HG02678 (cell line): ENCODE data around the gene UBA6.

Source experiments
- ATAC-seq: cut with Tn5 transposase; IDR thresholded peaks from one replicate; pipeline ENCODE4 v1.9.1; 2021; ENCODE audit warnings: mild to moderate bottlenecking, moderate library complexity; ENCODE audit not compliant: unreplicated experiment

Gene UBA6

GRCh38 chr4:67581208-67581857 lies 119.6 kb downstream of the UBA6 start:
- ATAC-seq: peak; percentile 67

GRCh38 chr4:67580577-67580976 lies 120.4 kb downstream of the UBA6 start:
- peak; percentile 43 for ATAC-seq

- peak; percentile 39 for ATAC-seq
These were observed 124.4 kb downstream of the UBA6 start for GRCh38 chr4:67576538-67576937.

- ATAC-seq: no peak
These were observed 124.9 kb downstream of the UBA6 start for GRCh38 chr4:67576059-67576466.

GRCh38 chr4:67575232-67576058 lies 125.5 kb downstream of the UBA6 start:
- ATAC-seq: peak; percentile 97

- no peak for ATAC-seq
These were observed 127.8 kb downstream of the UBA6 start for GRCh38 chr4:67573193-67573592.

- no peak for ATAC-seq
These were observed 129.0 kb downstream of the UBA6 start for GRCh38 chr4:67571975-67572374.

GRCh38 chr4:67570537-67570936 lies 130.4 kb downstream of the UBA6 start:
- ATAC-seq: no peak

- no peak for ATAC-seq
These were observed 132.1 kb downstream of the UBA6 start for GRCh38 chr4:67568820-67569219.

- ATAC-seq: no peak
These were observed 134.6 kb downstream of the UBA6 start for GRCh38 chr4:67566335-67566734.

GRCh38 chr4:67565284-67565683 lies 135.7 kb downstream of the UBA6 start:
- ATAC-seq: no peak
